Left kidney (tissue), 2 donors: ENCODE data around the gene IDH1. TPM values are rescaled to one million over a fixed set of nuclear protein-coding genes. Genes with fewer than 3 reads are reported as not detected.
A peak's percentile ranks its signal among the peaks of the same experiment; 100 is the strongest.
"Not testable (repeated sequence)": the region's sequence is repeated elsewhere in the genome, so short reads cannot be mapped to it uniquely, and the experiment has no call there.

Source experiments
- DNase-seq: peaks from one replicate; pipeline ENCODE4 v3.0.0-alpha.2; 2013
- polyA plus RNA-seq: library from polyadenylated mRNA; unstranded; fragments of 120-200 nt; gene quantifications from one replicate; pipeline ENCODE4 v1.2.1, GENCODE V29; 2013; ENCODE audit not compliant: insufficient read length

The IDH1 gene
- polyA plus RNA-seq, 1 donor: 109 TPM

GRCh38 chr2:208265371-208265800 is 10.5 kb upstream of the IDH1 start:
- DNase-seq: no peak

- DNase-seq: not testable (repeated sequence)
These were observed 2.3 kb upstream of the IDH1 start for GRCh38 chr2:208256849-208257813.

- DNase-seq: no peak
These were observed 1.4 kb upstream of the IDH1 start for GRCh38 chr2:208256192-208256782.

GRCh38 chr2:208255557-208256106 is 761 bp upstream of the IDH1 start:
- DNase-seq: no peak

GRCh38 chr2:208254118-208254870 is 577 bp downstream of the IDH1 start:
- DNase-seq: peak; percentile 83

- DNase-seq: no peak
These were observed 1.2 kb downstream of the IDH1 start for GRCh38 chr2:208253600-208254117.

GRCh38 chr2:208252716-208253492 is 2.0 kb downstream of the IDH1 start:
- no peak for DNase-seq

GRCh38 chr2:208251098-208251497 is 3.8 kb downstream of the IDH1 start:
- DNase-seq: no peak

- DNase-seq: no peak
These were observed 4.5 kb downstream of the IDH1 start for GRCh38 chr2:208250388-208250787.

- no peak for DNase-seq
These were observed 5.6 kb downstream of the IDH1 start for GRCh38 chr2:208249296-208249695.

- no peak for DNase-seq
These were observed 6.3 kb downstream of the IDH1 start for GRCh38 chr2:208248601-208249000.

- no peak for DNase-seq
These were observed 9.1 kb downstream of the IDH1 start for GRCh38 chr2:208245746-208246145.

- no peak for DNase-seq
These were observed 10.4 kb downstream of the IDH1 start for GRCh38 chr2:208244422-208244821.

- no peak for DNase-seq
These were observed 14.2 kb downstream of the IDH1 start for GRCh38 chr2:208240619-208241209.

- no peak for DNase-seq
These were observed 14.9 kb downstream of the IDH1 start for GRCh38 chr2:208239770-208240493.

- no peak for DNase-seq
These were observed 19.0 kb downstream of the IDH1 start for GRCh38 chr2:208235860-208236259.

GRCh38 chr2:208234786-208235185 is 20.1 kb downstream of the IDH1 start:
- DNase-seq: no peak

- peak; percentile 26 for DNase-seq
These were observed 26.4 kb downstream of the IDH1 start for GRCh38 chr2:208228476-208228875.

GRCh38 chr2:208227581-208228232 is 27.2 kb downstream of the IDH1 start:
- no peak for DNase-seq

- DNase-seq: no peak
These were observed 30.1 kb downstream of the IDH1 start for GRCh38 chr2:208224802-208225201.
